Fibroblast of lung (primary cell): Measurements from ENCODE around the gene LIMS1.

Experiments used
- CTCF ChIP-seq, 2 donors: IDR thresholded peaks in 1 of 2; conservative IDR thresholded peaks in 1 of 2; 1 replicate in 1 of 2; 2 replicates in 1 of 2; pipeline ENCODE4 v1.5.1; 2011 to 2012; ENCODE audit warnings: low read length in 2 of 2, control low read depth in 1 of 2, inconsistent platforms in 1 of 2, low read depth in 1 of 2, mild to moderate bottlenecking in 1 of 2
- EZH2 ChIP-seq: IDR thresholded peaks from 2 replicates; pipeline ENCODE4 v1.5.1; 2012; ENCODE audit warnings: low read length, control low read depth, mild to moderate bottlenecking; ENCODE audit errors: missing control alignments

- TF ChIP-seq CTCF (conservative IDR thresholded peaks at IDR 0.05 in 1 of 2, IDR thresholded peaks at IDR 0.05 in 1 of 2; ENCODE audit: low read depth in 1 of 2, low read length in 2 of 2) (no peak), EZH2 (no peak)
These were observed 45.4 kb downstream of the LIMS1 start for GRCh38 chr2:108579623-108580022.
